HUDEP-2 (cell line): Measurements from ENCODE around the gene GALNT14.

Experiments
- DNase-seq, 76 experiments: peaks; one replicate each; lab custom pipeline; 2025; ENCODE audit not compliant: unreplicated experiment in 76 of 76; lab: John Stamatoyannopoulos, UW

The GALNT14 gene

GRCh38 chr2:31060397-31060796 is 77.8 kb downstream of the GALNT14 start:
- no peak for DNase-seq

DNA sequence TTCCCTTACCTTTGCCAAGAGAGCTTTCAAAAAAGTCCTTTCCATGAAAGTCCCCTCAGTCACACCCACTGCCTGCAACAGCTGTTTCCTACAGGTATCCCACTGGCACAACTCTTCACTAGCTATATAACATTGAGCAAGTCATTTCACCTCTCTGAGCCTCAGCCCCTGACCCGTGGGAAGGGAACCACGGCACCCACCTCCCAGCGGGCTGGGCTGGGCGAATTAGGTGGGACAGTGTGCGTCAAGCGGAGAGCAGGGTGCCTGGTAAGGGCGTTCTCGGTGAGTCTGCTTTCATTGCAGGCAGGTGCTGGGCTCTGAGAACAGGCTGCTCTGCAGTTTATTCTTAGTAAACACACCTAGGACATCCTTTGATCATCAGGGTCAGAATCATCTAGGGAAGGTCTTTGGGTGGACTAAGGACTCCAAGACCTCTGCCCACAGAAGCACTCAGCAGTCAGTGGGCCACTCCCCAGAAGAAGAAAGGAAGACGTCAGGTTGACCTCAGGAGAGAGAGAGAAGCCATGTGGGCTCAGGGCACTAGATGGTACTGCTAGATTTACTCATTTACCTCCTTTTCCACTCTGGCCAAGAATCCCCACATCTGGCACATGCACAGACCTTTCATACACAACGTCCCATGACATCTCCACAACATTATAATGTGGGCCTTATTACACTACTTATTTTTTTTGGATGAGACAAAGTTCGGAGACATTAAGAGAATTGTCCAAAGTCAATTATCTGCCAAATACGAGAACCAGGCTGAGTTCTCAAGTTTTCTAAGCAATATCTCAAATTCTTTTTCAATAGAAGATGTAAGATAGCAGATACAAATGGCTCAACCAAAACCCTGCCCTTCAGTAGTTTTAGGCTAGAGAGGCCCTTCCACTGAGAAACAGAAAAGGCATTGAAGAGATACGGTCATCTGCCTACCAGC is 79.9 kb downstream of the GALNT14 start:
- no peak for DNase-seq

GRCh38 chr2:31057691-31058090 is 80.5 kb downstream of the GALNT14 start:
- DNase-seq: no peak

GRCh38 chr2:31055938-31056337 is 82.3 kb downstream of the GALNT14 start:
- DNase-seq: no peak

DNA sequence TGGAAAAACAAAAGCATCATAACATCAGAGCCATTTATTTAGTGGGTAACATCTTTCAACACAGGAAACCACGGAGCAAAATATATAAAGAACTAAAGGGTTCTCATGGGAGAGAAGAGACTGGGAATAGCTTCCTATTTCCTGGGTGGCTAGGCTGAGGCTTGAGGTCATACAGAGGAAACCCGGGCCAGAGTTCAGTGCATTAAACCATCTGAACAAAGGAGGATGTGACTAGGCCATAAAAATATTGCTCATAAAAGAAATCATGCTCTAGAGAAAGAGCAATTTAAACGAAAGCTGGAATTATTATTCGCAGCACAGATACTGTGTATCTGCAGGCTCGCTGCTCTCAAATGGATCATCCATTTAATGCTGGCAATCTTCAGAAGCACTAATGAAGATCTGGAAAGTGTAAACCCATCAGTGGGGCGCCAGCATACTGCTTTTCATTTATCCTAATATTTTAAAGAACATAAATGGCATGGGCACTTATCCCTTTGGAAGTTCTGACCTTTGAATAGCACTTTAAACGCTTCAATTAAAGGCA is 83.3 kb downstream of the GALNT14 start:
- DNase-seq: no peak

DNA sequence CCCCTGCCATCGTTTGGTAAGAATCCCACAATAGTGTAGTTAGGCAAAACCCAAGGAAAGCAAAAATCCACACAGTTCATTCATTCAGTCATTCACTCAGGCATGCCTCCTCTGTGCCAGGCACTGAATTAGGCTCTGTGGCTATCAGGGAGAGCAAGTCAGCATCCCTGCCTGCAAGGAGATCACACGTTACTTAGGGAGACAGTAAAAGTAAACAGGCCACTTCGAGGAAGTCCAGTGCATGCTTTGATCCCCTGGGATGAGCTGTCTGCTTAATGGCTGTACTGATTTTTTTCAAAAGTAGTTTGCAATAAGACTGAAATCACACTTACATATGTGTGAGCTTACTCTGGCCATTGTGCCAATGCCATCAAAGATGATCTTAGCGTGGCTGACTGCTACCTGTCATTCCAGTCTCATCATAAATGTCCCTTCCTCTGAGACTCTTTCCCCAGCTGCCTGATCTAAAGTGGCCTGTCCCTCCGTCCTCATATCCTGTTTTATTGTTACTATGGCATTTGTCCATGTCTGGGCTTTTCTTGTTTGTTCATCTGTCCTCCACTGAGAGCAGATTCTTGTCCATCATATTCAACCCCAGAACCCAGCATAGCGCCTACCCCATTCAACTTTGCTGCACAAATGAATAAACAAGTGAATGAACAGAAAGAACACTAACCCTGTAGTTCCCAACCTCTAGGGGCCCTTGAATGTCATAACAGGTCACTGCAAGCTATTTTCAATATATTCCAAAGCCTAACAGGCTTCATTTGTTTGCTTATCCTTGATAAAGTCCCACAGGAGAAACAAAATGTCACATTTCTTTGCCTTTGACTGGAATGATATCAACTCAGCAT is 84.1 kb downstream of the GALNT14 start:
- no peak for DNase-seq

DNA sequence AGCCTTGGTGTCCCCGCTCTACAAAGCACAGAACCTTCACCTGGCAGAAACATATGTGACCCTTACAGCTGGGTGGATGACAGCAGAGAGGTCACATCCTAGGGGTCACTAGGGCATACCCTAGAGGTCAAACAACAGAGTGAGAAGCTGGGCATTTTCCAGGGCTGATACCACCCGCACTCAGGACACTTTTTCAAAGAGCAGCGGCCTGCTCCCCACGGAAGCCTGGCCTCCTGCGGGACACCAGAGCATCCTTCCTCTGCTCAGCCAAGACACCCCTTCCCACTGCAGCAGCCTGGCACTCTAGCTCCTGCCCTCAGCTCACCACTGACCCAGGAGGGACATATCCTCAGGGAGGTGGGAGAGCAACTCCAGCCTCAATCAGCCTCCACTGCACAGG is 86.0 kb downstream of the GALNT14 start:
- DNase-seq: no peak

DNA sequence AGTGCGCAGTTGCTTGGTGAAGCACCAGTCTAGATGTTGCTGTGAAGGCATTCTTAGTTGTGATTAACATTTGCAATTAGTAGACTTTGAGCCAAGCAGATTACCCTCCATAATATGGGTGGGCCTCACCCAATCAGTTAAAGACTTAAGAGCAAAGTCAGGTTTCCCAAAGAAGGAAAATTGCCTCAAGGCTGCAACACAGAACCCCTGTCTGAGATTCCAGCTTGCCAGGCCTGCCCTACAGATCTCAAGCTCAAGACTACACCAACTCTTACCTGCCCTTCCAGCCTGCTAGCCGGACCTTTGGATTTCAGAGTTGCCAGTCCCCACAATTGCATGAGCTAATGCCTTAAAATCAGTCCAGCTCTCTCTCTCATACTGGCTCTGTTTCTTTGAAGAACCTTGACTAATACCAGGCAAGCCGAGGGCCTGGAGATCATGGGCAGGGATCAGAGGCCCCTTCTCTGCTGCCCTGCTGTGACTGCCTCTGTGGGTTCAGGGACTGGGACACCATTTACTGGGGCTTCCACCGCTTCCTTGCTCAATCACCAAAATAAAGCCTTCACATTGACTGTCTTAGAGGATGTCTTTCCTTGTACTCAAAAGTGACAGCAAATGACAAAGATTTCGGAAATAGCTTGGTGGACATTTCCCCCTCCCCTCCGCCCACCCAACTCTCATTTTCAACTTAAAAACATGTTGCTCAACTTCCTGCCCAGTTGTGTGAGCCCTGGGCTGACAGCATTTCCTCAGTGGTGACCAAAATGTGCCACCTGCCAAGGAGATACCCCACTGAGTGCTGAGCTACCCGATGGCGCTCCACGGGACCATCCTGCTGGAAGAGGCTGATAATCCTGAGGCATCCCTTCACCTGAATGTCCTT is 86.7 kb downstream of the GALNT14 start:
- no peak for DNase-seq

DNA sequence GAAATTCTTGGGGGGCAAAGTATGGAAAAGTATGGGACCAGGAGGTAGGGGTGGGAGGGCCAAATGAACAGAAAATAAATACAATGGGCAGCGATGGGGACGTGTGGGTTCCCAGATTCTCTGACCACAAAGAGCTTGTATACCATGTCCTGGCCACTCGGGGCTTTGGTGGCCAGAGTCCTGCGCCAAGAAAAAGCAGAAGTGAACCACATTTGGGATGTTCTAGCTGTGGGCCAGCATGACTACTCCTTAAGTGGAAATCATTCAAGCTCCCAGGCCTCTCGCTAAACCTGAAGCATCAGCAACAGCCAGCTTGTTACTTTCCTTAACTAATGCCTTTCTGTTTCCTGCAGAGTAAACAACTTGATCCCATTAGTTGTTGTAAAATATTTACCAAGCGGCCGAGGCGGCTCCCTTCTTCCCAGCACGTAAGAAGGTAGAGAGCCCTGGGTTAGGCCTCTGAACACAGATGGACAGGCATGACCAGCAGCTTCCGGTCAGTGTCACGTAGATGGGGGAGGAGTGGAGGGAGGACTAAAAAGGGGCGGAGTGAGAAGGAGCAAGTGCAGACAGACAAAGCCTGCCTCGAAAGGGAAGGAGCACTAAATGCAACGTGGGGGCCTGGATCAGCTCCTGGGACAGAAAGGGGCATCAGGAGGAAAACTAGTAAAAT is 88.2 kb downstream of the GALNT14 start:
- DNase-seq: no peak

GRCh38 chr2:31049264-31049663 is 89.0 kb downstream of the GALNT14 start:
- DNase-seq: no peak

- DNase-seq: no peak
Measured at GRCh38 chr2:31047599-31047998, 90.6 kb downstream of the GALNT14 start.

DNA sequence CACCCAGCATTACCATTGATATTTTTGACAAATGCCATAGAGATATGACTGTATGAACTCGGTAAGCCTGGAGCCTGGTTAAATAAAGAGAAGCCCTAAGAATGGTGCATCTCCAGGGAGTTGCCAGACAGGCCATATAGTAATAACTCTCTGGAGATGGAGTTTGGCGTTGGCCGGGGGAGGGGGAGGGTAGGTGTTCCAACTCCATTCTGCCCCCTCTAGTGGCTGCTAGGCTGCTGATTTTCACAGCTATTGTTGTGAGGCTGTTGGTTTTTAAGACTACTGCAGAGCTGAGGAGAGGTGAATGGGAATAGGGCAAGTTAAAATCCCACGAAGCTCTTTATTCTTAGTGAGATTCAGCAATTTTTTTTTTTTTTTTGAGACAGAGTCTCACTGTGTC is 99.9 kb downstream of the GALNT14 start:
- DNase-seq: peak in 5 of 76 experiments; percentile 2 to 21 (median 10)

DNA sequence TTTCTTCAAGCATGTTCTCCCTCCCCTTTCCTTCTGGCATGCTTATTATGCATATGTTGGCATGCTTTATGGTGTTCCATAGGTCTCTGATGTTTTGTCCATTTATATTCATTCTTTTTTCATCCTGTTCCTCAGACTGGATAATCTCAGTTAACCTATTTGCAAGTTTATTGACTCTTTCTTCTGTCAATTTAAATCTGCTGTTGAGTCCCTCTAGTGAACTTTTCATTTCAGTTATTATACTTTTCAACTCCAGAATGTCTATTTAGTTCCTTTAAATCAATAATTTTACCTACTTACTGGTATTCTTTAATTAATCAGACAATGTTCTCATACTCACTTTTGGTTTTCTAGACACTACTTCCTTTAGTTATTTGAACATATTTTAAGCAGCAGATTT is 101.2 kb downstream of the GALNT14 start:
- no peak for DNase-seq

- DNase-seq: peak in 1 of 76 experiments; percentile 0
Measured at GRCh38 chr2:31033032-31033431, 105.2 kb downstream of the GALNT14 start.

GRCh38 chr2:31032475-31032874 is 105.8 kb downstream of the GALNT14 start:
- no peak for DNase-seq

DNA sequence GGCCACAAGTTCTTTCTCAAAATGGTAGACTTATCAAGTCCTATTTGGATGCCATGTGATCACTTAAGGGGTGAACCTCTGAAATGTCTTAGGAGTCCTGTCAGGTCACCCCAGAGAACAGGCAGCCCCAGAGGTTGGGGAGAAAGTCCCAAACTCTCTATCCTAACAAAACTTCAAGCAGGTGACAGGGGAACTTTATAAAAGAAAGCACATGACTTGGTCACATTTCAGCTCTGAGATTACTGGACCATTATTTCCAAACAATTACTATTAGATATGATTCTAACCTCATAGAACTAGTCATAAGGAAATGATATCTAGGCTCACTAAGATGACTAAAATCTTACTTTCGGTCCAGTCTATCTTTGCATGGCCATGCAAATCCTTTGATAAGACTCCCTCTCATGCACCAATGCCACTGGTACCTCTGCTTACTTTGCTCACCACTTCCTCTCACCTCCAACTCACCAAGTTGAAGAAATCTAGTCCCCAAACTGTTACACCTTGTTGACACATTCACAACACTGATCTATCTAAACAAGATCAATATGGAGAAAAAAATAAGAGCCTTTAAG is 107.0 kb downstream of the GALNT14 start:
- no peak for DNase-seq

DNA sequence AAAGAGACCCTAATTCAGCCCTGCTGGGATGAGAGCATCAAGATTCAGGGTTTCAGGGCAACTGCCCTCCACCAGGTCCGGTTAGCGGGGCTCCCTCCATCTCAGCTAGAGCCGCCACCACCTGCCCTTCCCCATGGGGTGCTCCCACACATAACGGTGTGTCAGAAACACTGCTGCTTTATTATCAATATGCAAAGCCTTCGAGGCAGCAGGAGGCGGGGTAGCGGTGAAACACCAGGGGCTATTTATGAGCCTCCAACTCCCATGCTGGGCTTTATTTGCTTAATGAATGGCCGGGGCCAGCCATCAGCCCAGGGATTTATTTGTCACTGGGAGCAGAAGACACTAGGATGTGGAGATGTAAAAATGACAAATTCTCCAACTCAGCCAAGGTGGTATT is 109.8 kb downstream of the GALNT14 start:
- DNase-seq: no peak

GRCh38 chr2:31027549-31027948 is 110.7 kb downstream of the GALNT14 start:
- no peak for DNase-seq

DNA sequence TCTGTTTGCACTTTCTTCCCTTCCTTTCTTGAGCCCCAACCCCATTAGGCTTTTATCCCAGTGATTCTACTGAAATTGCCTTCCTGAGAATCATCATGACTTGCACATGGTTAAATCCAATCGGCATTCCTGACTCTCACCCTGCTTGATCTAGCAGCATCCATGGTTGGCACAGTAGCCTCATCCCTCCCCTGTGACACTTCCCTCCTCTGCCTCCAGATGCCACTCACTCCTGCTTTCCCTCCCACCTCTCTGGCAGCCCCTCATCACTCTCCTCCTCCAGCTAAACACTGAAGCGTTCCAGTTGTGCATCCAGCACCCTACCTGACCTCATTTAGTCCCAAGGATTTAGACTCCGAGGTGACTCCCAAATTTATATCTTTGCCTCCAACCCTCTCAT is 114.7 kb downstream of the GALNT14 start:
- no peak for DNase-seq
